ENCODE data around the gene NKAIN2.

The NKAIN2 gene

GRCh38 chr6:123803504-123804013 lies at the start of gene NKAIN2:
Gene NKAIN2, plus strand, starts transcription at chr6:123803865.
- no peak for DNase-seq (ENCODE audit: low read depth, low spot score)
- peak within 1 kb of the TSS; percentile 42 for H3K4me3 ChIP-seq (ENCODE audit: low read depth, low read length)
- TF ChIP-seq CTCF (IDR thresholded peaks at IDR 0.05; ENCODE audit: insufficient read depth, low read length, missing control alignments), result no peak
- ChIA-PET CTCF (interaction anchor here (1.1 to 2.7 kb wide), 9 partner anchors 11 to 1054 kb away, joined by 4 to 52 read pairs (median 9); no protein-coding TSS in a partner anchor), POLR2A (no interaction called here)

- TF ChIP-seq CTCF (IDR thresholded peaks at IDR 0.05; ENCODE audit: insufficient read depth, low read length, missing control alignments), result no peak
- ChIA-PET CTCF (no interaction called here), POLR2A (no interaction called here)
- no peak for DNase-seq (ENCODE audit: low read depth, low spot score)
- H3K4me3 ChIP-seq (ENCODE audit: low read depth, low read length), result no peak overlapping the region
Measured at GRCh38 chr6:123759472-123759871, 44.2 kb upstream of the NKAIN2 start.

GRCh38 chr6:123763904-123764303 lies 39.8 kb upstream of the NKAIN2 start:
- ChIA-PET CTCF (no interaction called here), POLR2A (no interaction called here)
- DNase-seq (ENCODE audit: low read depth, low spot score), result no peak
- H3K4me3 ChIP-seq (ENCODE audit: low read depth, low read length), result no peak overlapping the region
- no peak for TF ChIP-seq CTCF (IDR thresholded peaks at IDR 0.05; ENCODE audit: insufficient read depth, low read length, missing control alignments)

- no peak for TF ChIP-seq CTCF (IDR thresholded peaks at IDR 0.05; ENCODE audit: insufficient read depth, low read length, missing control alignments)
- ChIA-PET CTCF (no interaction called here), POLR2A (no interaction called here)
- no peak overlapping the region for H3K4me3 ChIP-seq (ENCODE audit: low read depth, low read length)
- no peak for DNase-seq (ENCODE audit: low read depth, low spot score)
Measured at GRCh38 chr6:123764722-123765121, 38.9 kb upstream of the NKAIN2 start.

GRCh38 chr6:123768921-123769320 lies 34.7 kb upstream of the NKAIN2 start:
- POLR2A ChIA-PET, result no interaction called here
- TF ChIP-seq CTCF (IDR thresholded peaks at IDR 0.05; ENCODE audit: insufficient read depth, low read length, missing control alignments), result no peak
- CTCF ChIA-PET, result no interaction called here
- no peak overlapping the region for H3K4me3 ChIP-seq (ENCODE audit: low read depth, low read length)
- no peak for DNase-seq (ENCODE audit: low read depth, low spot score)

- H3K4me3 ChIP-seq (ENCODE audit: low read depth, low read length), result no peak overlapping the region
- no peak for TF ChIP-seq CTCF (IDR thresholded peaks at IDR 0.05; ENCODE audit: insufficient read depth, low read length, missing control alignments)
- DNase-seq (ENCODE audit: low read depth, low spot score), result no peak
- CTCF ChIA-PET, result no interaction called here
- POLR2A ChIA-PET, result no interaction called here
Measured at GRCh38 chr6:123769431-123769830, 34.2 kb upstream of the NKAIN2 start.
